Measurements from ENCODE around the gene C11orf71. TPM values are rescaled to one million over a fixed set of nuclear protein-coding genes. Genes with fewer than 3 reads are reported as not detected.

Gene C11orf71
- total RNA-seq, 1 donor from 2014 or later, result 8.5 TPM

- TF ChIP-seq CTCF (IDR thresholded peaks at IDR 0.05; ENCODE audit: unreplicated experiment), result no peak
- no peak overlapping the region for H3K27ac Mint-ChIP-seq
- no peak overlapping the region for H3K4me3 Mint-ChIP-seq (ENCODE audit: low read depth)
- H3K9me3 Mint-ChIP-seq (ENCODE audit: low read depth), result no peaks in the 10 kb centered on the region
- peaks cover 4% of the 10 kb centered on the region for H3K4me1 Mint-ChIP-seq (ENCODE audit: low read depth)
- no peaks in the 10 kb centered on the region for H3K27me3 Mint-ChIP-seq
- no peak for DNase-seq (ENCODE audit: low spot score, unreplicated experiment)
- H3K36me3 Mint-ChIP-seq (ENCODE audit: insufficient read depth), result no peaks in the 10 kb centered on the region
Observed at GRCh38 chr11:114392735-114393667, 7.3 kb downstream of the C11orf71 start.

GRCh38 chr11:114386545-114386944, 13.8 kb downstream of the C11orf71 start:
- Mint-ChIP-seq H3K27ac (no peak overlapping the region), H3K36me3 (ENCODE audit: insufficient read depth) (no peaks in the 10 kb centered on the region), H3K4me3 (ENCODE audit: low read depth) (no peak overlapping the region), H3K9me3 (ENCODE audit: low read depth) (peaks cover 8% of the 10 kb centered on the region), H3K4me1 (ENCODE audit: low read depth) (peaks cover 1% of the 10 kb centered on the region), H3K27me3 (peaks cover 3% of the 10 kb centered on the region)
- no peak for TF ChIP-seq CTCF (IDR thresholded peaks at IDR 0.05; ENCODE audit: unreplicated experiment)
- DNase-seq (ENCODE audit: low spot score, unreplicated experiment), result no peak

GRCh38 chr11:114386131-114386530, 14.2 kb downstream of the C11orf71 start:
- no peak for TF ChIP-seq CTCF (IDR thresholded peaks at IDR 0.05; ENCODE audit: unreplicated experiment)
- no peak for DNase-seq (ENCODE audit: low spot score, unreplicated experiment)

DNA sequence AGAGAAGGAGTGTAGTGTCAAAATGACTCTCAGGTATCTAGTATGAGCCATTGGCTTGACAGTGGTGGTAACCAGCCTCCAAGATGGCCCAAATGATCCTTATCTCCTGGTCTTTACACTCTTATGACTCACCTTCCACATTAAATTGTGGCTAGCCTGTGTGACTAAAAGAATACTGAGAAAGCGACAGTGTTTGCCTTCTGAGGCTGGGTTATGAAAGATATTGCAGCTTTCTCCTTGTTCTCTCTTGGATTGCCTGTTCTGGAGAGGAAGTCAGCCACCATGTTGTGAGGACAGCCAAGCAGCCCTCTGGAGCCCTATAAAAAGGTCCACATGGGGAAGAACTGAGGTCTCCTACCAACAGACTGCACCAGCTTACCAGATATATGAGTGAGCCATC, 15.8 kb downstream of the C11orf71 start:
- H3K9me3 Mint-ChIP-seq (ENCODE audit: low read depth), result peaks cover 8% of the 10 kb centered on the region
- no peaks in the 10 kb centered on the region for H3K36me3 Mint-ChIP-seq (ENCODE audit: insufficient read depth)
- no peak overlapping the region for H3K4me3 Mint-ChIP-seq (ENCODE audit: low read depth)
- H3K4me1 Mint-ChIP-seq (ENCODE audit: low read depth), result peaks cover 1% of the 10 kb centered on the region
- no peak for DNase-seq (ENCODE audit: low spot score, unreplicated experiment)
- no peak overlapping the region for H3K27ac Mint-ChIP-seq
- peaks cover 12% of the 10 kb centered on the region for H3K27me3 Mint-ChIP-seq
- TF ChIP-seq CTCF (IDR thresholded peaks at IDR 0.05; ENCODE audit: unreplicated experiment), result no peak

More at GRCh38 chr11:114386131-114386530, 14.2 kb downstream of the C11orf71 start:
- peaks cover 3% of the 10 kb centered on the region for H3K27me3 Mint-ChIP-seq
- no peaks in the 10 kb centered on the region for H3K36me3 Mint-ChIP-seq (ENCODE audit: insufficient read depth)
- no peak overlapping the region for H3K27ac Mint-ChIP-seq
- H3K4me1 Mint-ChIP-seq (ENCODE audit: low read depth), result peaks cover 1% of the 10 kb centered on the region
- H3K4me3 Mint-ChIP-seq (ENCODE audit: low read depth), result no peak overlapping the region
- H3K9me3 Mint-ChIP-seq (ENCODE audit: low read depth), result peaks cover 8% of the 10 kb centered on the region

DNA sequence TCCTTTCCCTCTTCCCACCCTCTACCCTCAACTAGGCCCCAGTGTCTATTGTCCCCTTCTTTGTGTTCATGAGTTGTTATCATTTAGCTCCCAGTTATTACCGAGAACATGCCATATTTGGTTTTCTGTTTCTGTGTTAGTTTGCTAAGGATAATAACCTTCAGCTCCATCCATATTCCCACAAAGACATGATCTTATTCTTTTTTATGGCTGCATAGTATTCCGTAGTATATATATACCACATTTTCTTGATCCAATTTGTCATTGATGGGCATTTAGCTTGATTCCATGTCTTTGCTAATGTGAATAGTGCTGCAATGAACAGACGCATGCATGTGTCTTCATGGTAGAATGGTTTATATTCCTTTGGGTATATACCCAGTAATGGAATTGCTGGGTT, 17.8 kb downstream of the C11orf71 start:
- no peak for TF ChIP-seq CTCF (IDR thresholded peaks at IDR 0.05; ENCODE audit: unreplicated experiment)
- no peaks in the 10 kb centered on the region for H3K36me3 Mint-ChIP-seq (ENCODE audit: insufficient read depth)
- no peak overlapping the region for H3K4me3 Mint-ChIP-seq (ENCODE audit: low read depth)

More for the DNA sequence above, 17.8 kb downstream of the C11orf71 start:
- H3K27ac Mint-ChIP-seq, result no peak overlapping the region
- DNase-seq (ENCODE audit: low spot score, unreplicated experiment), result no peak
- H3K9me3 Mint-ChIP-seq (ENCODE audit: low read depth), result peaks cover 8% of the 10 kb centered on the region
- peaks cover 1% of the 10 kb centered on the region for H3K4me1 Mint-ChIP-seq (ENCODE audit: low read depth)
- H3K27me3 Mint-ChIP-seq, result peaks cover 22% of the 10 kb centered on the region
